GM10847 (cell line): ENCODE data around the gene C4B.

Experiments
- POLR2A ChIP-seq: IDR thresholded peaks from 2 replicates; pipeline ENCODE4 v1.6.1; 2011; ENCODE audit not compliant: insufficient read length; ENCODE audit errors: extremely low read depth

Gene C4B

GRCh38 chr6:32060966-32061655 is 46.5 kb downstream of the C4B start:
- TF ChIP-seq POLR2A = no peak

- TF ChIP-seq POLR2A = no peak
These were observed 50.1 kb downstream of the C4B start for GRCh38 chr6:32064706-32065105.

- TF ChIP-seq POLR2A = no peak
These were observed 54.3 kb downstream of the C4B start for GRCh38 chr6:32068867-32069266.

DNA sequence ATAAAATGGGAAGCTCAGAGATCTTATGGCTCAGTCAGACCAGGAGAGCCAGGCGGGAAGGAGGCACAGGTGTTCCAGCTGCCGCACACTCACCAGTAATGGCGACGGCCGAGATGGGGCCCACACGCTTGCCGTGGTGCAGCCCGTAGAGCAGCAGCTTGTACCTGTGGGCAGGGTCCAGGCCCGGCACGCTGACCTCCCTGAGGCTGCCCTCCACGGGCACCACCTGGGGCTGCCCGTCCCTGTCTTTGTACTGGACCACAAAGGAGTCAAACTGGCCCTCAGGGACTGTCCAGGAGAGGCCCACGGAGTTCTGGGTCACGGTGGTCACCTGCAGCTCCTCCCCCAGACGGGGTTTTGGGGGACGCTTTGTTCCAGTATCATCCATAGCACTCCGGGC is 54.9 kb downstream of the C4B start:
- no peak for TF ChIP-seq POLR2A

GRCh38 chr6:32069878-32070515 is 55.4 kb downstream of the C4B start:
- TF ChIP-seq POLR2A = no peak

DNA sequence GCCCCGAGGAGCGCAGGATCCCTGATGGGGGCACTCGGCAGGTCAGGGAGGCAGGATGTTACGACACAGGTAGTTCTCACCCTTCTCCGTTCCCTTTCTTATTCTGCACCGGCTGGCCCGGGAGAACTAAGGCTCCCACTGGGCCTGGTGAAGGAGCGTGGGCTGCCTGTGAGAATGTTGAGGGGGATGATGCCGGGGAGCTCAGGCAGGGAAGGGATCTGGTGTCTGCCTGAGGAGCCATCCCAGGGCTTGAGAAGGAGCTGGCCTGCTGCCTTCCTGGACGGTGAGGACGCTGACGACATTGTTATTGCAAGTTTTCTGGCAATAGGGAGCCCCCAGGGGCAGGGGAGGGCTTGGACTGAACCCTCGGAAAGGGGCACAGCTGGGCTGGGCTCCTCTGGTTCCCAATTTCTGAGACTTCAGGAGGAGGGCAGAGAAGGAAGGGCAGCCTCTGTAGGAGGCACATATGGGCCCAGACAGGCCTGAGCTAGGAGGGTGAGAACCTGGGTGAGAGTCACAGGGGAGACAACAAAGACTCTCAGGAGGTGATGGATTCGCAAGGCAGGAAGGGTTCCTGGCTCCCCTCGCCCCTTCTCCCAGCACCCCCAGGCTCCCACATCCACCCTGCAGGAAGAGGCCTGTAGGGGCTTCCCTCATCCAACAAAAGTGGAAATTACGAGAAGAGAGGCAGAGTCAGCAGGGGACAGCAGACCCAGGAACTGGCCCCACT is 56.4 kb downstream of the C4B start:
- no peak for TF ChIP-seq POLR2A

GRCh38 chr6:32073101-32073500 is 58.5 kb downstream of the C4B start:
- TF ChIP-seq POLR2A = no peak

DNA sequence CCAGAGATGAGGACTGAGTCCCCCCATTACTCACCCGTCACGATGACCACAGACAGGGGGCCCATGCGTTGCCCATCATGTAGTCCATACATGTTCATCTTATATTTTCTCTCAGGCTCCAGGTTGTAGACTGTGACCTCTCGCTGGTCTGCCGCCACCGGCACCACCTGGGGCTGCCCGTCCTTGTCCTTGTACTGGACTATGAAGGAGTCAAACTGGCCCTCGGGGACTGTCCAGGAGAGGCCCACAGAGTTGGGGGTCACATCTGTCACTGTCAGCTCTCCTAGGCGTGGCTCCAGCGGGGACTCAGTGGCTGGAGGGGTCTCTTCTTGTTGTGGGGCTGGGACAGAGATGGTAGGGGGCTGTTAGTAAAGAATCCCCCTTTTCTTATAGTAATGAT is 59.0 kb downstream of the C4B start:
- no peak for TF ChIP-seq POLR2A

GRCh38 chr6:32074996-32075532 is 60.5 kb downstream of the C4B start:
- TF ChIP-seq POLR2A = no peak

DNA sequence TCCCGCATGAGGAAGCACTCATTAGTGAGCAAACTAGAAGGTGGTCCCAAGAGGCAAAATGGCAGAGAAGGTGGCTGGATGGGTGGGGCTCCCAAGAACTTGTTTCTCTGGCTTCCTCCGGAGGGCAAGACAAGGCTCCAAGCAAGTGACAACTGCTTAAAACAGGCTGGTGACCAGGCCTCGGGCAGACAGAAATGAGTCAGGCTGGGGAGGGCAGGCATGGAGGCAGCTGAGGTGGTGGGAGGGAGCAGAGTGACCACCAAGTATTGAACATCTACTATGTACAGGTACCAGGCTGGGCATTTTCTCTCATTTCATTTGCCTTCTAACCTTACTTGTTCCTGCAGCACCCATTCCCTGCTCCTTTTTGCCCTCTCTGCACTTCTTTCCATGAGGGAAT is 61.2 kb downstream of the C4B start:
- TF ChIP-seq POLR2A = no peak

GRCh38 chr6:32076321-32076809 is 61.8 kb downstream of the C4B start:
- no peak for TF ChIP-seq POLR2A

- TF ChIP-seq POLR2A = no peak
These were observed 65.1 kb downstream of the C4B start for GRCh38 chr6:32079566-32080290.

GRCh38 chr6:32081168-32081990 is 66.8 kb downstream of the C4B start:
- TF ChIP-seq POLR2A = no peak

DNA sequence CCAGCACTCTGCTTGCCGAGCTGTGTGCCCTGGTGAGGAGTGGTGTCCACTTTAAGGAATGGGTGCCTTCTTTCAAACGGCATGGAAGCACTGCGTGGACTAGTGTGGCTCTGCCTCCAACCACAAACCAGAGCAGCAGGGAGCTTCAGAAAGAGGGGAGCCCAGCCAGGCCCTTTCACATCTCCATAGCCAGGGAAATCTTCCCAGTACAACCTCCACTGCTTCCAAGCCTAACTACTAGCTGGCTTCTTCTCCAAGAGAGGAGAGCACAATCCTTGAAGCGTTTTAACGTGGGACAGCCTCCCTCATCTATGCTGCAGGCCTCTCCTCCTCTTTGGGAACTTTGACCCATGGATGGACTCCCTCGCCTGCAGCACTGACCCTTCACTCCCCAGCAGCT is 67.9 kb downstream of the C4B start:
- TF ChIP-seq POLR2A = no peak

GRCh38 chr6:32082935-32083334 is 68.3 kb downstream of the C4B start:
- no peak for TF ChIP-seq POLR2A
